Left lobe of liver (tissue), 2 donors: ENCODE measurements around the gene CHRNA10. TPM values are rescaled to one million over a fixed set of nuclear protein-coding genes. Genes with fewer than 3 reads are reported as not detected.

ENCODE experiments used
- ATAC-seq: fragments of 200-7000 bp; cut with Tn5 transposase; one replicate; pipeline ENCODE4 v1.9.1; 2020; ENCODE audit warnings: mild to moderate bottlenecking, moderate library complexity
- DNase-seq: peaks from one replicate; pipeline ENCODE4 v3.0.0-alpha.2; 2020; ENCODE audit warnings: low spot score
- total RNA-seq: library from RNA; stranded (reverse); gene quantifications from one replicate; pipeline ENCODE4 v1.2.1, GENCODE V29; 2021
- donor health status: DM: no; HTN: no; CAD: no; lungs with moderate emphysema.
- donor health status: DM: no; HTN: yes; CAD: no.

Gene CHRNA10
- total RNA-seq, 1 donor from 2014 or later, result 0.78 TPM

DNA sequence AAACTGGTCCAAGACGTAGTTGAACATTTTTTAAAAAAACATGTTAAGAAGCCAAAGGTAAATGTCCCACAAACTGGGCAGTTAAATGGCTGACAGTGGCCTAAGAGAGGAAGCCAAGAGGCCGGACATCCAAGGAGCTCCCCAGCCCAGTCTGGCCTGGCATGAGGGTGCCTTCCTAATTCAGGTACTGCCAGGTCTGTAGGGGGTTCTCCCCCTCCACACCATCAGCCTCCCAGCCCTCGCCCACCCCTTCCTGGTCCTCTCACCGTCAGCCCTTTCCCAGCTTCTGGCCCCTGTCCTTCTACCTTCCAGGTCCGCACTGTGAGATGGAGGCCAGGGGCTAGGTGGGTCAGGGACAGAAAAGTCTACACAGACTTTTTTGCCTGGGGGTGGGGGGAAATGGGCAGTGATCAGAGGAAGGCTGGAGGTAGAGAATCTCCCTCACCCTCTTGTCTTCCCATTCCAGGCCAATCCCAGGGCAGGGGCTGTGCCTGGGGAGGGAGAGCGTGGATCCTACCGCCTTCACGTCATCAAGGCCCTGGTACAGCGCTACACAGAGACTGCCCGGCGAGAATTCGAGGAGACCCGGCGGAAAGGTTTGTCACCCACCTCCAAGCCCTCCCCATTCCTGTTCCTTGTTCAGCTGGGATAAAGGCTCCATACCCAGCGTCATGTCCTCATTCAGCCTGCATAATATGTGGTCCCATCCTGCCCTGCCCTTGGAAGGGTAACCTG, 35.4 kb downstream of the CHRNA10 start:
- no peak for DNase-seq
- no peak for ATAC-seq

- no peak for DNase-seq
- ATAC-seq, result no peak
Observed at GRCh38 chr11:3632070-3632660, 39.0 kb downstream of the CHRNA10 start.

- DNase-seq (no peak), ATAC-seq (no peak)
Observed at GRCh38 chr11:3631331-3631730, 39.9 kb downstream of the CHRNA10 start.

- DNase-seq (no peak), ATAC-seq (no peak)
Observed at GRCh38 chr11:3627291-3627690, 43.9 kb downstream of the CHRNA10 start.

- DNase-seq, result no peak
- peak; percentile 33 for ATAC-seq
Observed at GRCh38 chr11:3626250-3626960, 44.8 kb downstream of the CHRNA10 start.

- no peak for DNase-seq
- ATAC-seq, result no peak
Observed at GRCh38 chr11:3623767-3624458, 47.3 kb downstream of the CHRNA10 start.

GRCh38 chr11:3623121-3623520, 48.1 kb downstream of the CHRNA10 start:
- no peak for ATAC-seq

DNA sequence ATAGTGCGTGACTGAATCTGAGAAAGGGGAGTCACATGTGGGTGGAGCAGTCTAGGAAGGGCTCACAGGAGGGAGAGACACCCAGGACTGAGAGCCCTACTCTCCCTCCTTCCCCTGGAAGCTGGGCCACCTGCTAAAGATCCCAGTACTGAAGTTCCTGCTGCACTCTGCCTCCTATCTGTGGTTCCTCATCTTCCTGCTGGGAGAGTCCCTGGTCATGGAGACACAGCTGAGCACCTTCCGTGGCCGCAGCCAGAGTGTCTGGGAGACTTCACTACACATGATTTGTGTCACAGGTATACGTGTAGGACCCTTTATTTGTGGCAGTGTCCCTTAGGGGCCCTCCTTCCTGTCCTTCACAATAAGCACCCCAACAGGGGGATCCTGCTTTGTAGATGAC, 48.7 kb downstream of the CHRNA10 start:
- DNase-seq (no peak), ATAC-seq (no peak)

More at GRCh38 chr11:3623121-3623520, 48.1 kb downstream of the CHRNA10 start:
- DNase-seq, result no peak

- no peak for DNase-seq
- no peak for ATAC-seq
Observed at GRCh38 chr11:3617990-3618389, 53.2 kb downstream of the CHRNA10 start.

DNA sequence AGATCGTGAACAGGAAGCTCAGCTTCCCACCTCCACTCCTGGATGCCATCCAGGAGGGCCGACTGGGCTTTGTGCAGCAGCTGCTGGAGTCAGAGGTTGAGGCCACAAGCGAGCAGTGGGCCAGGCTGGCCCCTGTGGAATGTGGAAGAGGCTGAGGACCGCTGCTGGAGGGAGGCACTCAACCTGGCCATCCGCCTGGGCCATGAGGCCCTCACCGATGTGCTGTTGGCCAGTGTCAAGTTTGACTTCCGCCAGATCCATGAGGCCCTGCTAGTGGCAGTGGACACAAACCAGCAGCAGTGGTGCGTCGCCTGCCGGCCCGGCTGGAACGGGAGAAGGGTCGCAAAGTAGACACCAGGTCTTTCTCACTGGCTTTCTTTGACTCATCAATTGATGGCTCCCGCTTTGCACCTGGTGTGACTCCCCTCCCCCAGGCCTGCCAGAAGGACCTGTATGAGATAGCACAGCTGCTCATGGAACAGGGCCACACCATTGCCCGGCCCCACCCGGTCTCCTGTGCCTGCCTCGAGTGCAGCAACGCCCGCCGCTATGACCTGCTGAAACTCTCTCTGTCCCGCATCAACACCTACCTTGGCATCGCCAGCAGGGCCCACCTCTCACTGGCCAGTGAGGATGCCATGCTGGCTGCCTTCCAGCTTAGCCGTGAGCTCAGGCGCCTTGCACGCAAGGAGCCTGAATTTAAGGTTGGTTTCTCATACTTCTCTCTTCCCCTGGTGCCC, 54.3 kb downstream of the CHRNA10 start:
- no peak for DNase-seq
- no peak for ATAC-seq

DNA sequence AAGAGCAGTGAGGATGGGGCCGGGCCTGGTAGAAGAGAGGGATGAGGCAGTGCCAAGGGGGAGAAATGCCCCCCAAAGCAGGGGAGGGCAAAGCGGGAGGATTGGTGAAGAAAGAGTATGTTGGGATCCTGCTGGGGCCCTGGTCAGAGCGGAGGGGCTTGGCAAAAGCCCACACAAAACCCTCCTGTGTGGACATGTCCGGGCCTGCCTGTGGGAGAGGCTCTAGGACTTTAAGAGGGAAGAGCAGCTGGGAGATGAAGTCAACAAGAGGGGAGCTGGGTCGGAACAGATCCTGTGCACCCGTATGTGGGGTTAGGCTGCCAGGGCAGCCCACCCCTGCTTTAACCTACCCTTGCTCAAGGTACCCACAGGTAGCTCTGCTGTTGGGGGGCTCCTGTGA, 55.2 kb downstream of the CHRNA10 start:
- ATAC-seq (no peak), DNase-seq (no peak)

Other genes with a start within 250 kb of the CHRNA10 start
- gene ART5, start 29.4 kb downstream of the CHRNA10 start, total RNA-seq, result not detected
- not detected for gene ART1, start 26.3 kb downstream of the CHRNA10 start, total RNA-seq
- 24.7 TPM for gene NUP98, start 126.2 kb upstream of the CHRNA10 start, total RNA-seq
- 20.8 TPM for gene PGAP2, start 137.2 kb upstream of the CHRNA10 start, total RNA-seq
- 15.5 TPM for gene RHOG, start 169.6 kb upstream of the CHRNA10 start, total RNA-seq
- gene STIM1, start 184.3 kb upstream of the CHRNA10 start, total RNA-seq, result 45.9 TPM